SU-DHL-6 (cell line): ENCODE measurements around the gene FAP.

ENCODE experiments used
- H2AFZ ChIP-seq: fragments of 200-600 bp; sonication (generic); 2 replicates; pipeline ENCODE4 v1.6.1; 2014; ENCODE audit warnings: low read depth, mild to moderate bottlenecking, moderate library complexity, mixed read lengths, antibody characterized with exemption, low read length; ENCODE audit not compliant: severe bottlenecking
- H3F3A ChIP-seq: fragments of 200-600 bp; shearing (Covaris generic); 2 replicates; pipeline ENCODE4 v1.6.0; 2016; ENCODE audit warnings: antibody characterized with exemption, mild to moderate bottlenecking; ENCODE audit not compliant: insufficient read depth
- H3K27ac ChIP-seq: fragments of 200-600 bp; sonication (generic); 2 replicates; pipeline ENCODE4 v1.5.1; 2016; ENCODE audit warnings: low read depth, mild to moderate bottlenecking, low read length, moderate library complexity, mixed read lengths
- H3K27me3 ChIP-seq: fragments of 200-600 bp; sonication (generic), shearing (Covaris generic); 2 replicates; pipeline ENCODE4 v1.6.0; 2014; ENCODE audit warnings: mild to moderate bottlenecking, low read length
- H3K36me3 ChIP-seq: fragments of 200-600 bp; sonication (generic); 2 replicates; pipeline ENCODE4 v1.6.1; 2014; ENCODE audit warnings: mild to moderate bottlenecking, low read length, mixed read lengths
- H3K4me2 ChIP-seq: fragments of 300-600, 200-600 bp; shearing (Covaris generic), sonication (generic); 2 replicates; pipeline ENCODE4 v1.6.0; 2014; ENCODE audit warnings: low read length, low read depth, mild to moderate bottlenecking; ENCODE audit not compliant: poor library complexity, severe bottlenecking
- H3K4me3 ChIP-seq: fragments of 200-600 bp; sonication (generic); 2 replicates; pipeline ENCODE4 v1.5.1; 2014; ENCODE audit warnings: antibody characterized with exemption, low read length, mild to moderate bottlenecking, mixed read lengths; ENCODE audit not compliant: insufficient read depth, poor library complexity, severe bottlenecking
- H3K79me2 ChIP-seq: fragments of 200-600 bp; sonication (generic); 2 replicates; pipeline ENCODE4 v1.6.1; 2014; ENCODE audit warnings: mild to moderate bottlenecking, low read length, moderate library complexity; ENCODE audit not compliant: insufficient read depth
- H3K9ac ChIP-seq: fragments of 200-600 bp; sonication (generic); 2 replicates; pipeline ENCODE4 v1.7.0; 2014; ENCODE audit warnings: mild to moderate bottlenecking, low read length
- H3K9me2 ChIP-seq: fragments of 200-600 bp; sonication (generic); replicated peaks from 2 replicates; pipeline ENCODE4 v1.6.1; 2014; ENCODE audit warnings: low read length; ENCODE audit not compliant: insufficient read depth
- H3K9me3 ChIP-seq: fragments of 200-600 bp; sonication (generic); 2 replicates; pipeline ENCODE4 v1.6.1; 2014; ENCODE audit warnings: low read length, mixed read lengths; ENCODE audit not compliant: insufficient read depth
- H4K20me1 ChIP-seq: fragments of 200-600 bp; sonication (generic); 2 replicates; pipeline ENCODE4 v1.6.1; 2014; ENCODE audit warnings: low read depth, mild to moderate bottlenecking, antibody characterized with exemption, low read length, moderate library complexity, mixed read lengths
- CTCF ChIP-seq: fragments of 200-600 bp; sonication (generic); IDR thresholded peaks from one replicate; pipeline ENCODE4 v1.5.1; 2017; ENCODE audit warnings: antibody characterized with exemption, mild to moderate bottlenecking, low read length, moderate library complexity; ENCODE audit not compliant: insufficient read depth, poor library complexity, severe bottlenecking
- EZH2phosphoT487 ChIP-seq: fragments of 200-600 bp; sonication (generic), shearing (Covaris generic); conservative IDR thresholded peaks from 2 replicates; pipeline ENCODE4 v1.6.1; 2018; ENCODE audit warnings: mild to moderate bottlenecking, antibody characterized with exemption, low read length, moderate library complexity, mixed read lengths

Gene FAP

GRCh38 chr2:162153608-162154224 is 89.5 kb downstream of the FAP start:
- Histone ChIP-seq H4K20me1 (0 out of 2 replicates have a peak, but pooled peaks cover 3% of the 10 kb centered on the region), H3K27me3 (no peaks in the 10 kb centered on the region), H3K9me3 (no peaks in the 10 kb centered on the region), H3K9me2 (no peaks in the 10 kb centered on the region), H3K4me2 (no peak overlapping the region), H3K4me3 (no peak overlapping the region), H3K36me3 (no peaks in the 10 kb centered on the region), H3F3A (no peaks in the 10 kb centered on the region), H3K27ac (no peak overlapping the region), H3K79me2 (no peaks in the 10 kb centered on the region), H2AFZ (no peak overlapping the region), H3K9ac (no peak overlapping the region)
- TF ChIP-seq EZH2phosphoT487, result no peak
- TF ChIP-seq CTCF, result peak; percentile 73

GRCh38 chr2:162152147-162152546 is 91.1 kb downstream of the FAP start, which contains the start of gene GCG:
TSS of gene GCG (minus strand) at chr2:162152247. CDS start at chr2:162149178, 3,069 bp downstream.
- Histone ChIP-seq H3K36me3 (no peaks in the 10 kb centered on the region), H4K20me1 (0 out of 2 replicates have a peak, but pooled peaks cover 3% of the 10 kb centered on the region), H3K79me2 (no peaks in the 10 kb centered on the region), H3K27me3 (no peaks in the 10 kb centered on the region), H3K27ac (no peak within 1 kb of the TSS), H2AFZ (no peak within 1 kb of the TSS), H3K9me2 (no peaks in the 10 kb centered on the region), H3K9me3 (no peaks in the 10 kb centered on the region), H3F3A (no peaks in the 10 kb centered on the region), H3K4me3 (no peak within 1 kb of the TSS), H3K9ac (no peak within 1 kb of the TSS), H3K4me2 (no peak within 1 kb of the TSS)
- TF ChIP-seq EZH2phosphoT487, result no peak
- no peak for TF ChIP-seq CTCF

GRCh38 chr2:162149940-162150339 is 93.3 kb downstream of the FAP start:
- H3K4me2 ChIP-seq, result no peak overlapping the region
- H3K79me2 ChIP-seq, result no peaks in the 10 kb centered on the region
- 0 out of 2 replicates have a peak, but pooled peaks cover 3% of the 10 kb centered on the region for H4K20me1 ChIP-seq
- H3K27me3 ChIP-seq, result no peaks in the 10 kb centered on the region
- no peak overlapping the region for H3K4me3 ChIP-seq
- no peak overlapping the region for H3K9ac ChIP-seq
- no peaks in the 10 kb centered on the region for H3K9me2 ChIP-seq
- TF ChIP-seq EZH2phosphoT487, result no peak
- no peak for TF ChIP-seq CTCF
- no peak overlapping the region for H3K27ac ChIP-seq
- H3F3A ChIP-seq, result no peaks in the 10 kb centered on the region
- no peak overlapping the region for H2AFZ ChIP-seq
- no peaks in the 10 kb centered on the region for H3K36me3 ChIP-seq
- H3K9me3 ChIP-seq, result no peaks in the 10 kb centered on the region
